Measurements from ENCODE around the gene PACS2. TPM values are rescaled to one million over a fixed set of nuclear protein-coding genes. Genes with fewer than 3 reads are reported as not detected.
"Not testable (repeated sequence)": the region's sequence is repeated elsewhere in the genome, so short reads cannot be mapped to it uniquely, and the experiment has no call there.

The PACS2 gene
- polyA plus RNA-seq, 1 of the 3 experiments (the other 2 are of a cell fraction), result 42.7 TPM

DNA sequence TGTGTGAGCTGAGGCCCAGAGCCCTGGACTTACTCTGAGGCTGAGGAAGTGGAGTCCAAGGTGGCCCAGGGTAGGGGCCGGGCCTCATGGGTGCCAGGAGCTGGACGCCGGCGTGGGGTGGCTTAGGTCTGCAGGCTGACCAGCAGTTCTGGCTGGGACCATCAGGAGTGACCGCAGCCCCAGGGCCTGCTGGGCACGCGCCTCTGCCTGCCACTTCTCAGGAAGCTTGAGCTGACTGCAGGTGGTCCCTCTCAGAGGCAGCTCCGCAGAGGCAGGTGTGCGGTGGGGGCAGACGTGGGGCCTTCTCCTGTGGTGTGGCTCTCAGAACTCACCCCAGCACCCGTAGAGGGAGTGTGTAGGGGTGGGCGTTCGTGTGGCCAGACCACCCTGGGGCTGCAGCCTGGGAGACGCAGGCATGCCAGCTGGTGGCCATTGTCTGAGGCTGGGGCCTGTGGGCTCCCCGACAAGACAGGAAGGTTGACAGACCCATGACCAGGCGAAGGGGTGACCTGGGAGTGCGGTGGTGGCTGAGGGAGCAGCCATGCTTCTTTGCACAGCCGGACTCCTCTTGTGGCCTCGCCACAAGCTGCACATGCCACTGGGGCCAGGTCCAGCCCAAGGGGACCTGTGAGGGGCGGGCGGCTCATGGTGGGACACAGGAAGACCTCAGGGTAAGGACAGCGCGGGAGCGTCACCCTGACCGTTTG, 43.7 kb downstream of the PACS2 start:
- no peaks in the 10 kb centered on the region for H4K20me1 ChIP-seq (ENCODE audit: insufficient read depth)
- H3K4me1 ChIP-seq (ENCODE audit: control insufficient read depth in 1 of 2, insufficient read depth in 2 of 2, low read depth in 1 of 2, low read length in 1 of 2), result no peaks in the 10 kb centered on the region; a peak in 1 of 4 replicates
- H3K27ac ChIP-seq (ENCODE audit: low read depth in 2 of 2, low read length in 1 of 2), result no peak overlapping the region
- peaks cover 7% of the 10 kb centered on the region for H3F3A ChIP-seq (replicated peaks; ENCODE audit: insufficient read depth)
- H3K4me3 ChIP-seq (ENCODE audit: low read depth in 2 of 2, low read length in 1 of 2), result no peak overlapping the region
- 96% methylated on average over 18 of the region's 25 CpGs for WGBS (ENCODE audit: low lambda C conversion rate)
- no peaks in the 10 kb centered on the region for H3K79me2 ChIP-seq (ENCODE audit: insufficient read depth)
- H3K4me2 ChIP-seq, result no peak overlapping the region
- no peak for DNase-seq
- no peak overlapping the region for H2AFZ ChIP-seq (ENCODE audit: low read depth)
- no peaks in the 10 kb centered on the region for H3K9me2 ChIP-seq
- H3K9me3 ChIP-seq, result no peaks in the 10 kb centered on the region
- peaks cover 0 to 7% of the 10 kb centered on the region in 2 experiments for H3K36me3 ChIP-seq (replicated peaks in 1 of 2; ENCODE audit: control insufficient read depth in 1 of 2, insufficient read depth in 2 of 2, low read length in 1 of 2)
- H3K27me3 ChIP-seq (ENCODE audit: insufficient read depth), result no peaks in the 10 kb centered on the region
- POLR2A ChIA-PET, result no interaction called here
- no peak overlapping the region for H3K9ac ChIP-seq
- CTCF ChIA-PET, result interaction anchor here (0.6 to 1.4 kb wide), 4 partner anchors 13 to 179 kb away, joined by 3 to 6 read pairs (median 3); no protein-coding TSS in a partner anchor
- TF ChIP-seq MEF2A (IDR thresholded peaks at IDR 0.05; ENCODE audit: borderline replicate concordance, low read depth) (no peak), MXI1 (IDR thresholded peaks at IDR 0.05; ENCODE audit: low read depth, low read length) (no peak), JUND (IDR thresholded peaks at IDR 0.05) (no peak), RCOR1 (IDR thresholded peaks at IDR 0.05; ENCODE audit: low read length) (no peak), YY1 (IDR thresholded peaks at IDR 0.05; ENCODE audit: low read depth) (no peak)
- TF ChIP-seq, protein P1, sequence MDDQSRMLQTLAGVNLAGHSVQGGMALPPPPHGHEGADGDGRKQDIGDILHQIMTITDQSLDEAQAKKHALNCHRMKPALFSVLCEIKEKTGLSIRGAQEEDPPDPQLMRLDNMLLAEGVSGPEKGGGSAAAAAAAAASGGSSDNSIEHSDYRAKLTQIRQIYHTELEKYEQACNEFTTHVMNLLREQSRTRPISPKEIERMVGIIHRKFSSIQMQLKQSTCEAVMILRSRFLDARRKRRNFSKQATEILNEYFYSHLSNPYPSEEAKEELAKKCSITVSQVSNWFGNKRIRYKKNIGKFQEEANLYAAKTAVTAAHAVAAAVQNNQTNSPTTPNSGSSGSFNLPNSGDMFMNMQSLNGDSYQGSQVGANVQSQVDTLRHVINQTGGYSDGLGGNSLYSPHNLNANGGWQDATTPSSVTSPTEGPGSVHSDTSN (IDR thresholded peaks at IDR 0.05), result no peak
- TF ChIP-seq, protein P2, sequence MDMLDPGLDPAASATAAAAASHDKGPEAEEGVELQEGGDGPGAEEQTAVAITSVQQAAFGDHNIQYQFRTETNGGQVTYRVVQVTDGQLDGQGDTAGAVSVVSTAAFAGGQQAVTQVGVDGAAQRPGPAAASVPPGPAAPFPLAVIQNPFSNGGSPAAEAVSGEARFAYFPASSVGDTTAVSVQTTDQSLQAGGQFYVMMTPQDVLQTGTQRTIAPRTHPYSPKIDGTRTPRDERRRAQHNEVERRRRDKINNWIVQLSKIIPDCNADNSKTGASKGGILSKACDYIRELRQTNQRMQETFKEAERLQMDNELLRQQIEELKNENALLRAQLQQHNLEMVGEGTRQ (IDR thresholded peaks at IDR 0.05; ENCODE audit: borderline replicate concordance, low read depth, low read length), result no peak

DNA sequence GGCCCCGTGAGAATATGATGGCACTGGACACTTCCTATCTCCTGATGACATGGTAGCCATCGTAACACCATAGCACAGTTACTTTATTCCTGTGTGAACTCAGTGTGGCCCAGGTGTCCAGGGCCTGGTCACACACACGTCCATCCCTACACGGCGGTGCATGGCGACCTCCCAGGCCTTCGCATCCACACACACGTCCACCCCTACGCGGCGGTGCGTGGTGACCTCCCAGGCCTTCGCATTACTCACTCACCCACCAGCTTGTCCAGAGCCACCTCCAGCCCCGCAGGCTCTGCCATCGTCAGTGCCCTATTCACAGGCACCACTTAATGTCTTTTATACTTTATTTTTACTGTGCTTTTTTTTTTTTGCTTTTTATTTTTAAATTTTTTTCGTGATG, 44.4 kb downstream of the PACS2 start:
- CTCF ChIA-PET, result interaction anchor here (0.6 to 1.4 kb wide), 2 partner anchors 60 to 169 kb away, joined by 3 to 6 read pairs; no protein-coding TSS in a partner anchor
- no peaks in the 10 kb centered on the region; a peak in 1 of 4 replicates for H3K4me1 ChIP-seq (ENCODE audit: control insufficient read depth in 1 of 2, insufficient read depth in 2 of 2, low read depth in 1 of 2, low read length in 1 of 2)
- 98% methylated on average over 16 of the region's 16 CpGs for WGBS (ENCODE audit: low lambda C conversion rate)
- no peak overlapping the region for H2AFZ ChIP-seq (ENCODE audit: low read depth)
- H3K4me2 ChIP-seq, result no peak overlapping the region
- H3K27ac ChIP-seq (ENCODE audit: low read depth in 2 of 2, low read length in 1 of 2), result no peak overlapping the region
- DNase-seq, result no peak
- TF ChIP-seq, protein P3, sequence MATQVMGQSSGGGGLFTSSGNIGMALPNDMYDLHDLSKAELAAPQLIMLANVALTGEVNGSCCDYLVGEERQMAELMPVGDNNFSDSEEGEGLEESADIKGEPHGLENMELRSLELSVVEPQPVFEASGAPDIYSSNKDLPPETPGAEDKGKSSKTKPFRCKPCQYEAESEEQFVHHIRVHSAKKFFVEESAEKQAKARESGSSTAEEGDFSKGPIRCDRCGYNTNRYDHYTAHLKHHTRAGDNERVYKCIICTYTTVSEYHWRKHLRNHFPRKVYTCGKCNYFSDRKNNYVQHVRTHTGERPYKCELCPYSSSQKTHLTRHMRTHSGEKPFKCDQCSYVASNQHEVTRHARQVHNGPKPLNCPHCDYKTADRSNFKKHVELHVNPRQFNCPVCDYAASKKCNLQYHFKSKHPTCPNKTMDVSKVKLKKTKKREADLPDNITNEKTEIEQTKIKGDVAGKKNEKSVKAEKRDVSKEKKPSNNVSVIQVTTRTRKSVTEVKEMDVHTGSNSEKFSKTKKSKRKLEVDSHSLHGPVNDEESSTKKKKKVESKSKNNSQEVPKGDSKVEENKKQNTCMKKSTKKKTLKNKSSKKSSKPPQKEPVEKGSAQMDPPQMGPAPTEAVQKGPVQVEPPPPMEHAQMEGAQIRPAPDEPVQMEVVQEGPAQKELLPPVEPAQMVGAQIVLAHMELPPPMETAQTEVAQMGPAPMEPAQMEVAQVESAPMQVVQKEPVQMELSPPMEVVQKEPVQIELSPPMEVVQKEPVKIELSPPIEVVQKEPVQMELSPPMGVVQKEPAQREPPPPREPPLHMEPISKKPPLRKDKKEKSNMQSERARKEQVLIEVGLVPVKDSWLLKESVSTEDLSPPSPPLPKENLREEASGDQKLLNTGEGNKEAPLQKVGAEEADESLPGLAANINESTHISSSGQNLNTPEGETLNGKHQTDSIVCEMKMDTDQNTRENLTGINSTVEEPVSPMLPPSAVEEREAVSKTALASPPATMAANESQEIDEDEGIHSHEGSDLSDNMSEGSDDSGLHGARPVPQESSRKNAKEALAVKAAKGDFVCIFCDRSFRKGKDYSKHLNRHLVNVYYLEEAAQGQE (IDR thresholded peaks at IDR 0.05; ENCODE audit: low read depth, low read length), result no peak
- TF ChIP-seq NFIC (IDR thresholded peaks at IDR 0.05; ENCODE audit: borderline replicate concordance), result no peak
- H3K4me3 ChIP-seq (ENCODE audit: low read depth in 2 of 2, low read length in 1 of 2), result no peak overlapping the region
- no peaks in the 10 kb centered on the region for H3K27me3 ChIP-seq (ENCODE audit: insufficient read depth)
- H3K9me2 ChIP-seq, result no peaks in the 10 kb centered on the region
- POLR2A ChIA-PET, result no interaction called here
- H3F3A ChIP-seq (replicated peaks; ENCODE audit: insufficient read depth), result peaks cover 13% of the 10 kb centered on the region
- H3K9ac ChIP-seq, result no peak overlapping the region
- no peaks in the 10 kb centered on the region for H4K20me1 ChIP-seq (ENCODE audit: insufficient read depth)
- no peaks in the 10 kb centered on the region for H3K9me3 ChIP-seq
- no peaks in the 10 kb centered on the region for H3K79me2 ChIP-seq (ENCODE audit: insufficient read depth)
- peaks cover 0 to 7% of the 10 kb centered on the region in 2 experiments for H3K36me3 ChIP-seq (replicated peaks in 1 of 2; ENCODE audit: control insufficient read depth in 1 of 2, insufficient read depth in 2 of 2, low read length in 1 of 2)

DNA sequence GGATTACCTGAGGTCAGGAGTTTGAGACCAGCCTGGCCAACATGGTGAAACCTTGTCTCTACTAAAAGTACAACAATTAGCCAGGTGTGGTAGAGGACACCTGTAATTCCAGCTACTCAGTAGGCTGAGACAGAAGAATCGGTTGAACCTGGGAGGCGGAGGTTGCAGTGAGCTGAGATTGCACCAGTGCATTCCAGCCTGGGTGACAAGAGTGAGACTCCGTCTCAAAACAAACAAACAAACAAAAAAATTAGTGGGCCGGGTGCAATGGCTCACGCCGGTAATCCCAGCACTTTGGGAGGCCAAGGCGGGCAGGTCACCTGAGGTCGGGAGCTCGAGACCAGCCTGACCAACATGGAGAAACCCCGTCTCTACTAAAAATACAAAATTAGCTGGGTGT, 46.9 kb downstream of the PACS2 start:
- H3F3A ChIP-seq (replicated peaks; ENCODE audit: insufficient read depth), result peaks cover 14% of the 10 kb centered on the region
- H3K4me2 ChIP-seq; H3K9me2 ChIP-seq; H3K4me1 ChIP-seq (ENCODE audit: control insufficient read depth in 1 of 2, insufficient read depth in 2 of 2, low read depth in 1 of 2, low read length in 1 of 2); H3K9ac ChIP-seq; H4K20me1 ChIP-seq (ENCODE audit: insufficient read depth); POLR2A ChIA-PET; H3K36me3 ChIP-seq (replicated peaks in 1 of 2; ENCODE audit: control insufficient read depth in 1 of 2, insufficient read depth in 2 of 2, low read length in 1 of 2); H3K79me2 ChIP-seq (ENCODE audit: insufficient read depth); H2AFZ ChIP-seq (ENCODE audit: low read depth); DNase-seq; H3K9me3 ChIP-seq; H3K4me3 ChIP-seq (ENCODE audit: low read depth in 2 of 2, low read length in 1 of 2); H3K27me3 ChIP-seq (ENCODE audit: insufficient read depth); H3K27ac ChIP-seq (ENCODE audit: low read depth in 2 of 2, low read length in 1 of 2): not testable (repeated sequence)
- WGBS (ENCODE audit: low lambda C conversion rate), result 95% methylated on average over 10 of the region's 10 CpGs
- CTCF ChIA-PET, result interaction anchor here (0.8 kb wide), 1 partner anchor 9 kb away, joined by 3 read pairs; no protein-coding TSS in a partner anchor

Data from SK-N-SH (cell line).